ENCODE results near the gene HBM.

The HBM gene

GRCh38 chr16:180101-180675 is 14.4 kb downstream of the HBM start, which contains the start of gene HBQ1:
Gene HBQ1, plus strand, starts transcription at chr16:180459. Its CDS starts 28 bp downstream, at chr16:180487.
- peak within 1 kb of the TSS; percentile 47 for H3K4me3 ChIP-seq (ENCODE audit: low read length)
- no peaks in the 10 kb centered on the region for H3K9me3 ChIP-seq (ENCODE audit: control insufficient read depth, low read length)
- DNase-seq (ENCODE audit: low read depth): peak; percentile 66
- H3K36me3 ChIP-seq (ENCODE audit: control insufficient read depth, insufficient read depth, low read length, severe bottlenecking): no peaks in the 10 kb centered on the region
- H3K9ac ChIP-seq (ENCODE audit: low read length): no peak within 1 kb of the TSS
- H3K27me3 ChIP-seq (replicated peaks; ENCODE audit: control insufficient read depth, insufficient read depth, low read length): peaks cover 32% of the 10 kb centered on the region
- H3K4me1 ChIP-seq (ENCODE audit: control insufficient read depth, insufficient read depth, low read length): peaks cover 8% of the 10 kb centered on the region

GRCh38 chr16:180681-181564 is 15.1 kb downstream of the HBM start:
- H3K4me3 ChIP-seq (ENCODE audit: low read length): peak overlapping the region; percentile 47
- H3K9ac ChIP-seq (ENCODE audit: low read length): no peak overlapping the region
- no peaks in the 10 kb centered on the region for H3K9me3 ChIP-seq (ENCODE audit: control insufficient read depth, low read length)
- H3K36me3 ChIP-seq (ENCODE audit: control insufficient read depth, insufficient read depth, low read length, severe bottlenecking): no peaks in the 10 kb centered on the region
- peaks cover 8% of the 10 kb centered on the region for H3K4me1 ChIP-seq (ENCODE audit: control insufficient read depth, insufficient read depth, low read length)
- H3K27me3 ChIP-seq (replicated peaks; ENCODE audit: control insufficient read depth, insufficient read depth, low read length): peaks cover 26% of the 10 kb centered on the region
- peak; percentile 82 for DNase-seq (ENCODE audit: low read depth)

- H3K9me3 ChIP-seq (ENCODE audit: control insufficient read depth, low read length): no peaks in the 10 kb centered on the region
- H3K27me3 ChIP-seq (replicated peaks; ENCODE audit: control insufficient read depth, insufficient read depth, low read length): peaks cover 26% of the 10 kb centered on the region
- H3K4me3 ChIP-seq (ENCODE audit: low read length): no peak overlapping the region
- no peaks in the 10 kb centered on the region for H3K36me3 ChIP-seq (ENCODE audit: control insufficient read depth, insufficient read depth, low read length, severe bottlenecking)
- peak overlapping the region; percentile 0 for H3K9ac ChIP-seq (ENCODE audit: low read length)
- H3K4me1 ChIP-seq (ENCODE audit: control insufficient read depth, insufficient read depth, low read length): peaks cover 8% of the 10 kb centered on the region
- DNase-seq (ENCODE audit: low read depth): no peak
These were observed 15.8 kb downstream of the HBM start for GRCh38 chr16:181565-182021.

- peaks cover 8% of the 10 kb centered on the region for H3K4me1 ChIP-seq (ENCODE audit: control insufficient read depth, insufficient read depth, low read length)
- H3K27me3 ChIP-seq (replicated peaks; ENCODE audit: control insufficient read depth, insufficient read depth, low read length): peaks cover 19% of the 10 kb centered on the region
- no peak overlapping the region for H3K4me3 ChIP-seq (ENCODE audit: low read length)
- DNase-seq (ENCODE audit: low read depth): no peak
- H3K9ac ChIP-seq (ENCODE audit: low read length): no peak overlapping the region
- H3K36me3 ChIP-seq (ENCODE audit: control insufficient read depth, insufficient read depth, low read length, severe bottlenecking): peaks cover 9% of the 10 kb centered on the region
- H3K9me3 ChIP-seq (ENCODE audit: control insufficient read depth, low read length): no peaks in the 10 kb centered on the region
These were observed 17.2 kb downstream of the HBM start for GRCh38 chr16:183005-183404.

GRCh38 chr16:185213-185612 is 19.4 kb downstream of the HBM start:
- Histone ChIP-seq H3K36me3 (ENCODE audit: control insufficient read depth, insufficient read depth, low read length, severe bottlenecking) (peaks cover 30% of the 10 kb centered on the region), H3K4me3 (ENCODE audit: low read length) (no peak overlapping the region), H3K27me3 (replicated peaks; ENCODE audit: control insufficient read depth, insufficient read depth, low read length) (no peaks in the 10 kb centered on the region), H3K9me3 (ENCODE audit: control insufficient read depth, low read length) (no peaks in the 10 kb centered on the region), H3K4me1 (ENCODE audit: control insufficient read depth, insufficient read depth, low read length) (peaks cover 6% of the 10 kb centered on the region), H3K9ac (ENCODE audit: low read length) (no peak overlapping the region)
- DNase-seq (ENCODE audit: low read depth): no peak

GRCh38 chr16:185691-186090 is 19.9 kb downstream of the HBM start:
- Histone ChIP-seq H3K27me3 (replicated peaks; ENCODE audit: control insufficient read depth, insufficient read depth, low read length) (no peaks in the 10 kb centered on the region), H3K4me3 (ENCODE audit: low read length) (no peak overlapping the region), H3K36me3 (ENCODE audit: control insufficient read depth, insufficient read depth, low read length, severe bottlenecking) (peaks cover 35% of the 10 kb centered on the region), H3K4me1 (ENCODE audit: control insufficient read depth, insufficient read depth, low read length) (peaks cover 5% of the 10 kb centered on the region), H3K9ac (ENCODE audit: low read length) (no peak overlapping the region), H3K9me3 (ENCODE audit: control insufficient read depth, low read length) (no peaks in the 10 kb centered on the region)
- DNase-seq (ENCODE audit: low read depth): no peak

- H3K9me3 ChIP-seq (ENCODE audit: control insufficient read depth, low read length): no peaks in the 10 kb centered on the region
- H3K36me3 ChIP-seq (ENCODE audit: control insufficient read depth, insufficient read depth, low read length, severe bottlenecking): peaks cover 51% of the 10 kb centered on the region
- no peaks in the 10 kb centered on the region for H3K4me1 ChIP-seq (ENCODE audit: control insufficient read depth, insufficient read depth, low read length)
- H3K4me3 ChIP-seq (ENCODE audit: low read length): no peak overlapping the region
- H3K9ac ChIP-seq (ENCODE audit: low read length): no peak overlapping the region
- DNase-seq (ENCODE audit: low read depth): no peak
- no peaks in the 10 kb centered on the region for H3K27me3 ChIP-seq (replicated peaks; ENCODE audit: control insufficient read depth, insufficient read depth, low read length)
These were observed 21.6 kb downstream of the HBM start for GRCh38 chr16:187330-187729.

GRCh38 chr16:188674-189073 is 22.9 kb downstream of the HBM start:
- Histone ChIP-seq H3K9me3 (ENCODE audit: control insufficient read depth, low read length) (no peaks in the 10 kb centered on the region), H3K4me3 (ENCODE audit: low read length) (no peak overlapping the region), H3K27me3 (replicated peaks; ENCODE audit: control insufficient read depth, insufficient read depth, low read length) (no peaks in the 10 kb centered on the region), H3K4me1 (ENCODE audit: control insufficient read depth, insufficient read depth, low read length) (no peaks in the 10 kb centered on the region), H3K36me3 (ENCODE audit: control insufficient read depth, insufficient read depth, low read length, severe bottlenecking) (peaks cover 65% of the 10 kb centered on the region), H3K9ac (ENCODE audit: low read length) (no peak overlapping the region)
- DNase-seq (ENCODE audit: low read depth): no peak

- no peak overlapping the region for H3K4me3 ChIP-seq (ENCODE audit: low read length)
- H3K36me3 ChIP-seq (ENCODE audit: control insufficient read depth, insufficient read depth, low read length, severe bottlenecking): peaks cover 74% of the 10 kb centered on the region
These were observed 23.9 kb downstream of the HBM start for GRCh38 chr16:189604-190186.

GRCh38 chr16:191831-192230 is 26.1 kb downstream of the HBM start:
- Histone ChIP-seq H3K27me3 (replicated peaks; ENCODE audit: control insufficient read depth, insufficient read depth, low read length) (no peaks in the 10 kb centered on the region), H3K4me3 (ENCODE audit: low read length) (no peak overlapping the region), H3K9me3 (ENCODE audit: control insufficient read depth, low read length) (no peaks in the 10 kb centered on the region), H3K4me1 (ENCODE audit: control insufficient read depth, insufficient read depth, low read length) (no peaks in the 10 kb centered on the region), H3K9ac (ENCODE audit: low read length) (no peak overlapping the region), H3K36me3 (ENCODE audit: control insufficient read depth, insufficient read depth, low read length, severe bottlenecking) (peaks cover 96% of the 10 kb centered on the region)
- no peak for DNase-seq (ENCODE audit: low read depth)

More at GRCh38 chr16:189604-190186, 23.9 kb downstream of the HBM start:
- no peak overlapping the region for H3K9ac ChIP-seq (ENCODE audit: low read length)
- H3K4me1 ChIP-seq (ENCODE audit: control insufficient read depth, insufficient read depth, low read length): no peaks in the 10 kb centered on the region
- no peak for DNase-seq (ENCODE audit: low read depth)
- no peaks in the 10 kb centered on the region for H3K27me3 ChIP-seq (replicated peaks; ENCODE audit: control insufficient read depth, insufficient read depth, low read length)
- H3K9me3 ChIP-seq (ENCODE audit: control insufficient read depth, low read length): no peaks in the 10 kb centered on the region

GRCh38 chr16:192686-193085 is 26.9 kb downstream of the HBM start:
- no peaks in the 10 kb centered on the region for H3K9me3 ChIP-seq (ENCODE audit: control insufficient read depth, low read length)
- no peak overlapping the region for H3K9ac ChIP-seq (ENCODE audit: low read length)
- no peak for DNase-seq (ENCODE audit: low read depth)
- H3K27me3 ChIP-seq (replicated peaks; ENCODE audit: control insufficient read depth, insufficient read depth, low read length): no peaks in the 10 kb centered on the region
- H3K36me3 ChIP-seq (ENCODE audit: control insufficient read depth, insufficient read depth, low read length, severe bottlenecking): peaks cover 97% of the 10 kb centered on the region
- no peaks in the 10 kb centered on the region for H3K4me1 ChIP-seq (ENCODE audit: control insufficient read depth, insufficient read depth, low read length)
- no peak overlapping the region for H3K4me3 ChIP-seq (ENCODE audit: low read length)
